Activated T-cell treated with anti-CD3 and anti-CD28 coated beads for 48 hours (primary cell): ENCODE data around the gene ABCA6.
"Not testable (repeated sequence)": the region's sequence is repeated elsewhere in the genome, so short reads cannot be mapped to it uniquely, and the experiment has no call there.

ENCODE experiments used
- DNase-seq: peaks from one replicate; pipeline ENCODE4 v3.0.0-alpha.2; 2020; ENCODE audit warnings: low read depth

The ABCA6 gene

DNA sequence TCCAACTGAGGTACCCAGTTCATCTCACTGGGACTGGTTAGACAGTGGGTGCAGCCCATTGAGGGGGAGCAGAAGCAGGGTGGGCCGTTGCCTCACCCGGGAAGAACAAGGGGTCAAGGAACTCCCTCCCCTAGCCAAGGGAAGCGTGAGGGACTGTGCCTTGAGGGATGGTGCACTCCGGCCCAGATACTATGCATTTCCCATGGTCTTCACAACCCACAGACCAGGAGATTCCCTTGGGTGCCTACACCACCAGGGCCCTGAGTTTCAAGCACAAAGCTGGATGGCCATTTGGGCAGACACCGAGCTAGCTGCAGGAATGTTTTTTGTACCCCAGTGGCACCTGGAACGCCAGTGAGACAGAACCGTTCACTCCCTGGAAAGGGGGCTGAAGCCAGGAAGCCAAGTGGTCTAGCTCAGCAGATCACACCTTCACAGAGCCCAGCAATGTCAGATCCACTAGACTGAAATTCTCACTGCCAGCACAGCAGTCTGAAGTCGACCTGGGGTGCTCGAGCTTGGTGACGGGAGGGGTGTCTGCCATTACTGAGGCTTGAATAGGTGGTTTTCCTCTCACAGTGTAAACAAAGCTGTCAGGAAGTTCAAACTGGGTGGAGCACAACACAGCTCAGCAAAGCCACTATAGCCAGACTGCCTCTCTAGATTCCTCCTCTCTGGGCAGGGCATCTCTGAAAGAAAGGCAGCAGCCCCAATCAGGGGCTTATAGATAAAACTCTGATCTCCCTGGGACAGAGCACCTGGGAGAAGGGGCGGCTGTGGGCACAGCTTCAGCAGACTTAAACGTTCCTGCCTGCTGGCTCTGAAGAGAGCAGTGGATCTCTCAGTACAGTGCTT, 71.1 kb downstream of the ABCA6 start:
- DNase-seq, result not testable (repeated sequence)

GRCh38 chr17:69069226-69069750, 72.4 kb downstream of the ABCA6 start:
- no peak for DNase-seq

DNA sequence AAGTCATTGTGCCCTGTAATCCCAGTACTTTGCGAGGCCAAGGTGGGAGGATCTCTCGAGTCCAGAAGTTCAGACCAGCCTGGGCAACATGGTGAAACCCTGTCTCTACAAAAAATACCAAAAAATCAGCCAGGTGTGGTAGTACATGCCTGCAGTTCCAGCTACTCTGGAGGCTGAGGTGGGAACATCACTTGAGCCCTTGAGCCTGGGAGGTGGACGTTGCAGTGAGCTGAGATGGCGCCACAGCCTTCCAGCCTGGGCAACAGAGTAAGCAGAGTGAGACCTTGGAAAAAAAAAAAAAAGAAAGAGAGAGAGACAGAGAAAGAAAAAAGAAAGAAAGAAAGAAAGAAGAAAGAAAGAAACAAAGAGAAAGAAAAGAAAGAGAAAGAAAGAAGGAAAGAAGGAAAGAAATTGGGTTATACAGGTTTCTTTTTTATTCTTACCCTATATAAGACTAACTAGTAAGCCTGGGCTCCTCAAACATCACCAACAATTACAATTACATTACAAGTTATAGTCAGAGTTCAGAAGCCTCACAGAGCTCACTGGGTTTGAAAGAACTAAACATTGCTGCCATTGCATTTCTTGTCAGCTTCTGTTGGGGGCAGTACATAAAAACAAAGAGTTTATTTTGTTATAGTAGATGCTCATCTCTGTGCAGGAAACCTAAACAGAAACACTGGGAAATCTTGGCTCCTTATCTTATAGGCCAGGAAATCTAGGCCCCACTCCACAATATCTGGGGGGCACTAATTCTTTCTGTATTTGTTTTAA, 74.2 kb downstream of the ABCA6 start:
- no peak for DNase-seq

- no peak for DNase-seq
Measured at GRCh38 chr17:69066482-69066881, 75.2 kb downstream of the ABCA6 start.

DNA sequence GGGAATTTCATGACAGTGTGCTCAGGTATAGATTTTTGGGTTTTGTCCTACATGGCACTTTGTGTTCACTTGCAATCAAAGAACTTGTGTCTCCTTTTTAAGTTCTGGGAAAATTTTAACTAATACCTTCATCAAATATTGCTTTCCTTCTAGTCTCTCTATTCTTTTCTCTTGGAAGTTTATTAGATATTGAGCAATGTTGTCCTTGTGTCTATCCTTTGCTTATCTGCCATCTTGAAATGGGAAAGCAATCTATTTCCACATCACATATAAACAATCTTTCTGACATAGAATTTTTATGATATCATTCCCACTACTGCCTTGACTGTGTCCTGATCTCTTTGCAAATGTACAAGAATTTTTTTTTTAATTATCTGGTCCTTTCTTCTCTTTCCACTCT, 76.6 kb downstream of the ABCA6 start:
- no peak for DNase-seq

DNA sequence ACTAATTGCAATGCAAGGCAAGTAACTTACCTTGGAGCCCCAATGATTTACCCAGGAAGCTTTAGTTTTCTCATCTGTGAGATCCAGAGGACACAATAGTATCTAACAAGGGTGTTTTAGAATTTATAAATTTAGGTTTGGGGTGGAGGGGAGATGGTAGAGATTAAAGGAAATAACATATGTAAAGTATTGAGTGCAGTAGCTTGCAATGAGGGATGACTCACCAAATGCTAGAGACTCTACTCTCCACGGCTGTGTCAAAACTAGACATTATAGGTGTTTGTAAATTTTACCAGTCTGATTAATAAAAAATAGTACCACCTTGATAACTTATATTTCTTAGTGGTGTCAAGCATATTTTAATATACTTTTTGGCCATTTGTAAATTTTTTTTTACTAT, 77.2 kb downstream of the ABCA6 start:
- no peak for DNase-seq

DNA sequence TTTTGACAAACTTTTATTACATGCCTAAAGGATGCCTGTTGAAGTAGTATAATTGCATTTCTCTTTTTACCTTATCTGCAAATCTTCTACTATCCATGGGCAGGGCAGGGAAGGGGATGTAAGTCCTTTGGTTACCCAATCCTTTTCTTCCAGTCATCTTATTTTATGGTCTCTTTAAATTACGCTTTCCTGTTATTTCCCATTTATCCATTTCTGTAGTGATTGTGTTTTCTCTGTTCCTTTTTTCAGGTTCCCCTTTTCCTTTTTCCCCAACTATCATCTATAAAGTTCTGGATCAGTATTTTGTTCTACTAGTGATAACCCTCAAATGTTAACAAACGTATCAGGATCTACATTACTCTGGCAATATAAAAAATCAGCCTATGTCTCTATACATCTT, 77.7 kb downstream of the ABCA6 start:
- no peak for DNase-seq

DNA sequence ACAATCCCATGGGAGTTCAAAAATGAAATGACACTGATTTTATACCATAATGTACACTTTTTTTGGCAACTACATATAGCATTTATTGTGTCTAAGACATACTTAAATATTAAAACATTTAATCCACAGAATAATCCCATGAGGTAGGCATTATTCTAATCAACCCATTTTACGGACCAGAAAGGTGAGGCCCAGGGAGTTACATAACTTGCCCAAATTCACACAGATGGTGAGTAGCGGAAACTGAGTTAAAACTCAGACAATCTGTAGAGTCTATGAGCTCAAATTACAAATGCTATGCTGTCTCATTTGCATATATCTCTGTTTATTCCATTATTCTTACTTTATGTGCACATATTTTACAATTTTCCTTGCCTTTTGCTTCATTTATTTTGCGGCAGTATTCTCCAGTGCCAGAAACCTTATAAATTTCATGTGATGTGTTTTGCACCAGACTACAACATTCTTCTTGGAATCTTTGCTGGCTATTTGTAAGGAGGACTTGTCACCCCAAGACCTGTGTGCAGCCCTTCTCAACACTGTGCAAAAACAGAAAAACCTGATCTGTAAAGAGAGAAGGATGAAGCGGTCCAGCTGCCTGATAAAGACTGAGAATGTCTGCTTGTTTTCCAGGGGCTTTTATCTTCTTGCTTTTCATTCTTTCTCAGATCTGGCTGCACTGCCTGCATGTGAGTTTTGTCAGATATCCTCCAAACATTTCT, 78.7 kb downstream of the ABCA6 start:
- DNase-seq, result no peak

GRCh38 chr17:69061721-69062556, 79.8 kb downstream of the ABCA6 start:
- DNase-seq, result no peak

DNA sequence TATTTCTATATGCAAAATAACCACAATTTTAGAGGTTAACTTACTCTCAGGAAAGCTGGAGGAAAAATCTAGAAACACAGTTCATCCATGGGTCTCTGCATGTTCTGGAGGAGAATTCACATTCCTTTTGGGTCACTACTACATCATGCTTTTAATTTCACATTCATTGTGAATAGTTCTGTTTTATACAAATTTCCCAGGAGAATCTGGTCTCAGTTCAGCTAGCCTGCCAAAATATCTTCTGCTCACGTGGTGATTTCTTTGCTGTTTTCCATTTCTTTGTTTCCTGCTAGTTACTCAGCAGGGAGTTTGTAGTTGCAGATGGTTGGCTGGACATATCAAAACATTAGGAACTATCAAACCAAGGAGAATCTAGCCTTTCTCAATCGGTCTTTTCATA, 80.9 kb downstream of the ABCA6 start, which contains the start of gene ABCA9:
TSS of gene ABCA9 (minus strand) at position 106 of the 400 bp plus-strand sequence. CDS start 9,801 bp downstream, outside the sequence.
- no peak for DNase-seq

DNA sequence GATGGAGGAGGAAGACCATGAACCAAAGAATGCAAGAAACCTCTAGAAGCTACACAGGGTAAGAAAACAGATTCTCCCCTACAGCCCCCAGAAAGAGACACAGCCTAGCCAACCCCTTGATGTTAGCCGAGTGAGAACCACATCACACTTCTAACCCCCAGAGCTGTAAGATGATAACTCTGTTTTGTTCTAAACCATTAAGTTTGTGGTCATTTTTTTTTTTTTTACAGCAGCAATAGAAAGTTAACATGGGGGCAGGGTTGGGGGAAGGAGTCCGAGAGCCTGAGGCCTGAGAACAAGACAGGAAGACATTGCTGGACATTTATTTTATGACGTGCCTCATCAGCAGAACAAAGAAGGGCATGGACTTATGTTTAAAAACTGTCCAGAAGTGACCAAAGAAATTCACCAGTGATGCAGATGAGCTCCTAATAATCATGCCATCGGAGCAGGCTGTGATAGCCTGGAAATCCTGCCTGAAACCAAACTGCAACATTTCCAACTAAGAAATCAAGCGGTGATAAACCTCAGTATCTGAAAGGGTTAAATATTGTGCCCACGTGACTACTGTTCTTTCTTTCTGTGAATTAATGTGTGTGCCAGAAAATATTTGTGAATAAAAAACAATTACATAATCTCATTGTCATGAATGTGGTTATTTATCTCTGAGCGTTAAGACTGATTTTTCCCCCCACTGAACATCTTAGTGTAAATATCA, 82.1 kb downstream of the ABCA6 start:
- no peak for DNase-seq

DNA sequence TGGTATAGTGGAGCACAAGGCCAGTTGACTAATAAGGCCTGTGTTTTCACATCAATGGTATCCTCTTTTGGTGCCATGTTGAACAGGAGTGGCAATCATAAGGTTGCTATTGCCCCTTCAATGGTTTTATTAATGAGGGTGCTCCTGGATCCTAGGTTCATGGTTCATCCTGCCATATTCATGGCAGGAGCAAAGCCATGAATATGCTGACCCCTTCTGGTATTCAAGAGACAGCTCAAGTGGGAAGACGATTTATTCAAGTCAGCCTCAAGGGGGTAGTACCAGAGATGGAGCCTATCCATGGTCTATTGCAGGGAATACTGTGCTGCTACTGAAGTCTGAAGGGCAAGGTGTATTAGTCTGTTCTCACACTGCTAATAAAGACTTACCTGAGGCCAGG, 83.5 kb downstream of the ABCA6 start:
- DNase-seq, result no peak

DNA sequence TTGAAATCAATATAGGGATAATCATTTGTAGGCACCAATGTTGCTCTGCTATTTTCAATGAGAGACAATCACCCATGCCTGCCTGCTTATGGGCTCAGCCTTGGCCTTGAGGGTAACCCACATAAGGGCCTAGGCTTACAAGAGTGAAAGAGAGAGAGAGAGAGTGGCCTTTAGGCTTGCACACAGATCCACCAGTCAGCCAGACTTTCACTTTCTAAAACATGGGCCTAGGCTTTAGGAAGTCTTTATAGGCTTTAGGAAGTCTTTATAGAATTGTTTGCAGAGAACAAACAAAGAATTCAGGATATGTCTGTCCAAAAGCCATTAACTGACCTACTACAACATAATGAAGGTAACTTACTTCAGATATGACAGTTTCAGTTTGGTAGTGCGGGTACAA, 84.4 kb downstream of the ABCA6 start:
- DNase-seq, result no peak

DNA sequence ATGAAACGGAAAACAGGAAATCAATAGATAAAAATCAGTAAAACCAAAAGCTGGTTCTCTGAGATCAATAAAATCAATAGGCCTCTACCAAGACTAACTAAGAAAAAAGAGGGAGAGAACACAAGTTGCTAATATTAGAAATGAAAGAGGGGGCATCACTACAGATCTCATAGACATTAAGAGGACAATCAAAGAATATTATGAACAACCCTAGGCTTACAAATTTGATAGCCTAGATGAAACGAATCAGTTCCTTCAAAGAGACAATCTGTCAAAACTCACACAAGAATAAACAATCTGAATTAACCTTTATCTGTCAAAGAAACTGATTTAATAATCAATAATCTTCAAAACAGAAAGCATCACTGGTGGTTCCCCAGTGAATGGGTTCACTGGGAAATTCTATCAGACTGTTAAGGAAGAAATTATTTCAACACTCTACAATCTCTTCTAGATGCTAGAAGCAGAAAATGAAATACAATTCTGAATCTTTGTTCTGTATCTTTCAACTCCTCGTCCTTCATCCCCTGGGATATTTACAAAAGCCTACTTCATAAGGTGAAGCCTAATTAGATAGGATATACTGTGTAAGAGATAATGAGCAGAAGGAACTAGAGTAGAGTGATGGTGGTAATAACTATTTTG, 85.4 kb downstream of the ABCA6 start:
- DNase-seq, result no peak

- no peak for DNase-seq
Measured at GRCh38 chr17:69055334-69055733, 86.4 kb downstream of the ABCA6 start.

DNA sequence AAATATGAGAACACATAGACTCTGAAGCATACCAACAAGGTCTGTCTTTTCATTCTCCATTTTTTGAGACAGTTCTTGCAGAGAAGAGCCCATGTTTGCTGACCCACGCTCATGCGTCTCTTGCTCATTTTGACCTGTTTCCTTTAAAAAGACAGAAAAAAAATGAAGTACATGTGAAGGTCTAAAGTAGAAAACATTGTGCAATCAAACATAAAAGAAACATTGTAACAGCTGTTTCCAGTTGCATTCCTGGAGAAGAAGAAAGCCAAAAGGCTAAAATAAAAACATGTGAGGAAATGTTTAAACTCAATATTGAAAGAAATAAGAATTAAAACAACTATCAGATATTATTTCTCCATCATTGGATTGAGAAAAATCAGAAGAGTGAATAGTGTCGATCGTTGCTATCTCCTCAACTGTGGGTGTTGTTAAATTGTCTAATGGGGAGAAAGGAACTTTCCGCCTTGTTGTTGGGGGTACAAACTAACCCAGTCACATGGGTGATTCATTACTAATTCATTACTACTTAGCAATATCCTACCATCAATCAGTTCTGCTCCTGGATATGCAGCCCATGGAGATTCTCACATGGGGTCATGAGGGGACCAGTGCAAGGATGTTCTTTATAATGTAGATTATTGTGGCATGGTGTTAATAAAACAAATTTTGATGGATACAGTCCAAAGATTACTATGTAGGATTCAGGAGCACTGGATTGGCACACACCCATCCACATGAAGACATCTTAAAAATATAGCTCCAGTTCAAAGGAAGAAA, 90.5 kb downstream of the ABCA6 start:
- no peak for DNase-seq

GRCh38 chr17:69048634-69049033, 93.1 kb downstream of the ABCA6 start:
- DNase-seq, result no peak

DNA sequence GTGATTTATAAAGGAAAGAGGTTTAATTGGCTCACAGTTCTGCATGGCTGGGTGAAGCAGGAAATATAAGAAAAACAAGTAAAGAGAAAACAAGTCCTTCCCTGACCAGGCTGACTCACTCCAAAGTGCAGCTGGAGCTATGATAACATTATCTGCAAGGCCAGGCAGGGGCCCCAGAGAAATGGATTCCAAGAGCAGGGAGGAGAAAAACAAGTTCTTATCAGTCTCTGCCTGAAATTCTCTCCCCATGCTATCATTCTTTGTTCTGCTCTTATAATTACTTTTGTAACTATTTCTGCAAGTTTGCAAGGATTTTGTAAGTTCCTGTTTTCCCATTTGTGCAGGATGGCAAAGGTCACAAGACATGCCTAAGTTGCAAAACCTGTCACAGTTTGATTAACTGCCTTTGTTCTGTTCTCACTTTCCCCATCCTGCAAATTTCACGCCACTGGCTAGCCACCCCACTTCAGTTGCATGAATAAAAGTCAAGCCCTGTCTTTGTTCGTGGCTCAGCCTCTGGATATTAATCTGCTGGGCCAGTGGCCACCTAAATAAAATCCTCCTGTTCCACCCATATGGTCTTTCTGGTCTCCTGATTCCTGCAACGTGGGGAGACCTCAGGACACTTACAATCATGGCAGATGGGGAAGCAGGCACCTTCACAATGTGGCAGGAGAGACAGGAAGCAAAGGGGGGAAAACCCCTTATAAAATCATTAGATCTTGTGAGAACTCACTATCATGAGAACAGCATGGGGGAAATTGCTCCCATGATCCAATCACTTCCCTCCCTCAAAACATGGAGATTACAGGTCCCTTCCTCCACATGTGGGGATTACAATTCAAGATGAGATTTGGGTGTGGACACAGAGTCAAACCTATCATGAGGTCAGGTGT, 94.1 kb downstream of the ABCA6 start:
- DNase-seq, result no peak
